KOPT-K1 (cell line): Measurements from ENCODE around the gene MORN1.

ENCODE experiments used
- H3K27ac ChIP-seq: fragments of 200-600 bp; sonication (generic); 2 replicates; pipeline ENCODE4 v1.5.1; 2016; ENCODE audit warnings: antibody characterized with exemption, mild to moderate bottlenecking, low read depth, low read length; ENCODE audit not compliant: poor library complexity, severe bottlenecking
- H3K36me3 ChIP-seq: fragments of 200-600 bp; sonication (generic); 2 replicates; pipeline ENCODE4 v1.5.1; 2017; ENCODE audit warnings: antibody characterized with exemption, mild to moderate bottlenecking, low read length, moderate library complexity; ENCODE audit not compliant: insufficient read depth
- H3K9me3 ChIP-seq: fragments of 200-600 bp; sonication (generic); 2 replicates; pipeline ENCODE4 v1.5.1; 2017; ENCODE audit warnings: antibody characterized with exemption, low read length, mild to moderate bottlenecking; ENCODE audit not compliant: insufficient read depth, poor library complexity, severe bottlenecking

The MORN1 gene

GRCh38 chr1:2350911-2351655 is 40.3 kb downstream of the MORN1 start:
- Histone ChIP-seq H3K9me3 (no peaks in the 10 kb centered on the region), H3K36me3 (no peaks in the 10 kb centered on the region), H3K27ac (no peak overlapping the region)

- Histone ChIP-seq H3K27ac (no peak overlapping the region), H3K36me3 (no peaks in the 10 kb centered on the region), H3K9me3 (no peaks in the 10 kb centered on the region)
These were observed 40.9 kb downstream of the MORN1 start for GRCh38 chr1:2350501-2350900.

GRCh38 chr1:2349806-2350205 is 41.5 kb downstream of the MORN1 start:
- Histone ChIP-seq H3K27ac (no peak overlapping the region), H3K36me3 (no peaks in the 10 kb centered on the region), H3K9me3 (no peaks in the 10 kb centered on the region)

- Histone ChIP-seq H3K9me3 (no peaks in the 10 kb centered on the region), H3K36me3 (no peaks in the 10 kb centered on the region), H3K27ac (no peak overlapping the region)
These were observed 42.7 kb downstream of the MORN1 start for GRCh38 chr1:2348346-2349325.

GRCh38 chr1:2347896-2348295 is 43.5 kb downstream of the MORN1 start:
- H3K9me3 ChIP-seq: no peaks in the 10 kb centered on the region
- no peak overlapping the region for H3K27ac ChIP-seq

GRCh38 chr1:2347409-2347785 is 44.0 kb downstream of the MORN1 start:
- no peak overlapping the region for H3K27ac ChIP-seq
- H3K36me3 ChIP-seq: no peaks in the 10 kb centered on the region
- no peaks in the 10 kb centered on the region for H3K9me3 ChIP-seq

More at GRCh38 chr1:2347896-2348295, 43.5 kb downstream of the MORN1 start:
- H3K36me3 ChIP-seq: no peaks in the 10 kb centered on the region

- Histone ChIP-seq H3K27ac (no peak overlapping the region), H3K36me3 (no peaks in the 10 kb centered on the region), H3K9me3 (no peaks in the 10 kb centered on the region)
These were observed 44.5 kb downstream of the MORN1 start for GRCh38 chr1:2346691-2347408.

GRCh38 chr1:2345297-2346075 is 45.9 kb downstream of the MORN1 start:
- Histone ChIP-seq H3K27ac (no peak overlapping the region), H3K9me3 (no peaks in the 10 kb centered on the region), H3K36me3 (no peaks in the 10 kb centered on the region)

GRCh38 chr1:2344744-2345296 is 46.5 kb downstream of the MORN1 start:
- Histone ChIP-seq H3K27ac (no peak overlapping the region), H3K9me3 (no peaks in the 10 kb centered on the region), H3K36me3 (no peaks in the 10 kb centered on the region)

- no peak overlapping the region for H3K27ac ChIP-seq
- no peaks in the 10 kb centered on the region for H3K9me3 ChIP-seq
- no peaks in the 10 kb centered on the region for H3K36me3 ChIP-seq
These were observed 47.2 kb downstream of the MORN1 start for GRCh38 chr1:2344121-2344681.

- no peaks in the 10 kb centered on the region for H3K36me3 ChIP-seq
- H3K9me3 ChIP-seq: no peaks in the 10 kb centered on the region
- H3K27ac ChIP-seq: no peak overlapping the region
These were observed 48.1 kb downstream of the MORN1 start for GRCh38 chr1:2343023-2343935.

- no peak overlapping the region for H3K27ac ChIP-seq
- no peaks in the 10 kb centered on the region for H3K36me3 ChIP-seq
- no peaks in the 10 kb centered on the region for H3K9me3 ChIP-seq
These were observed 48.9 kb downstream of the MORN1 start for GRCh38 chr1:2342384-2343022.
